D721Med (cell line): ENCODE data around the gene CPS1.

Experiments used
- DNase-seq: peaks from one replicate; pipeline ENCODE4 v3.0.0; 2011; ENCODE audit warnings: low spot score; ENCODE audit not compliant: insufficient read length
- FAIRE-seq: peaks from 2 replicates; lab custom pipeline; 2011; peaks lifted over from hg19 to GRCh38; lab: Jason Lieb, UNC
- CTCF ChIP-seq: IDR thresholded peaks from 2 replicates; pipeline ENCODE4 v1.5.1; 2012; ENCODE audit warnings: mild to moderate bottlenecking, control low read depth; ENCODE audit not compliant: insufficient read depth; ENCODE audit errors: missing control alignments

Gene CPS1

GRCh38 chr2:210620456-210620855 lies 64.1 kb downstream of the CPS1 start:
- TF ChIP-seq CTCF = no peak
- no peak for DNase-seq
- FAIRE-seq = no peak

- DNase-seq = no peak
- TF ChIP-seq CTCF = no peak
- no peak for FAIRE-seq
These were observed 67.1 kb downstream of the CPS1 start for GRCh38 chr2:210623506-210623905.

- DNase-seq (no peak), FAIRE-seq (no peak)
- TF ChIP-seq CTCF = no peak
These were observed 70.5 kb downstream of the CPS1 start for GRCh38 chr2:210626849-210627248.

- TF ChIP-seq CTCF = no peak
- FAIRE-seq (peak; percentile 51), DNase-seq (no peak)
These were observed 74.6 kb downstream of the CPS1 start for GRCh38 chr2:210630873-210631560.

GRCh38 chr2:210633699-210634098 lies 77.3 kb downstream of the CPS1 start:
- FAIRE-seq = no peak
- no peak for DNase-seq
- no peak for TF ChIP-seq CTCF

GRCh38 chr2:210635257-210635656 lies 78.9 kb downstream of the CPS1 start:
- FAIRE-seq = no peak
- no peak for DNase-seq
- no peak for TF ChIP-seq CTCF

- TF ChIP-seq CTCF = no peak
- FAIRE-seq (no peak), DNase-seq (no peak)
These were observed 85.9 kb downstream of the CPS1 start for GRCh38 chr2:210642333-210642732.
